HepG2 (cell line): ENCODE measurements around the gene PNLDC1. TPM values are rescaled to one million over a fixed set of nuclear protein-coding genes. Genes with fewer than 3 reads are reported as not detected.

Source experiments
- AKAP8 ChIP-seq: sonication (generic); formaldehyde crosslinking; IDR thresholded peaks from 2 replicates; pipeline ENCODE4 v1.5.1; 2020; ENCODE audit warnings: mild to moderate bottlenecking, missing genetic modification reagents
- CBX5 ChIP-seq: sonication (generic); formaldehyde crosslinking; IDR thresholded peaks from 2 replicates; pipeline ENCODE4 v1.4.0; 2020; ENCODE audit warnings: missing genetic modification reagents, borderline replicate concordance
- DMAP1 ChIP-seq: IDR thresholded peaks from 2 replicates; pipeline ENCODE4 v1.6.1; 2016
- ETS1 ChIP-seq: sonication (generic); formaldehyde crosslinking; IDR thresholded peaks from 2 replicates; pipeline ENCODE4 v1.4.0; 2020; ENCODE audit warnings: missing genetic modification reagents
- HMG20B ChIP-seq: conservative IDR thresholded peaks from 2 replicates; pipeline ENCODE4 v1.6.1; 2016; ENCODE audit warnings: missing genetic modification reagents, missing compliant biosample characterization
- ISX ChIP-seq: sonication (generic); formaldehyde crosslinking; conservative IDR thresholded peaks from 2 replicates; pipeline ENCODE4 v1.5.0; 2020; ENCODE audit warnings: missing genetic modification reagents
- KDM1A ChIP-seq: IDR thresholded peaks from 2 replicates; pipeline ENCODE4 v1.6.1; 2016; ENCODE audit warnings: missing compliant biosample characterization
- MAX ChIP-seq: IDR thresholded peaks from 2 replicates; pipeline ENCODE4 v1.6.1; 2012; ENCODE audit warnings: inconsistent platforms
- MTF2 ChIP-seq: sonication (generic); formaldehyde crosslinking; IDR thresholded peaks from 2 replicates; pipeline ENCODE4 v1.5.0; 2020; ENCODE audit warnings: missing genetic modification reagents, borderline replicate concordance
- NCOA1 ChIP-seq: sonication (generic); formaldehyde crosslinking; IDR thresholded peaks from 2 replicates; pipeline ENCODE4 v1.9.0; 2021; ENCODE audit warnings: missing genetic modification reagents
- NCOR1 ChIP-seq: fragments of 200-600 bp; sonication (generic); IDR thresholded peaks from 2 replicates; pipeline ENCODE4 v1.7.0; 2017; ENCODE audit warnings: antibody characterized with exemption, low read length, borderline replicate concordance
- NFE2L1 ChIP-seq: sonication (generic); formaldehyde crosslinking; IDR thresholded peaks from 2 replicates; pipeline ENCODE4 v1.4.0; 2020; ENCODE audit warnings: missing genetic modification reagents, mild to moderate bottlenecking, borderline replicate concordance
- NR2F6 ChIP-seq, 2 experiments: IDR thresholded peaks; 2 replicates each; pipeline ENCODE4 v1.6.1; 2016; ENCODE audit warnings: antibody characterized with exemption in 1 of 2, mild to moderate bottlenecking in 1 of 2
- POLR2A ChIP-seq, 2 experiments: IDR thresholded peaks; 2 replicates each; pipeline ENCODE4 v1.6.1; 2011; ENCODE audit warnings: low read depth in 2 of 2, low read length in 2 of 2, mild to moderate bottlenecking in 1 of 2, moderate library complexity in 1 of 2; ENCODE audit not compliant: insufficient read depth in 1 of 2
- RBM22 ChIP-seq: fragments of 200-400 bp; formaldehyde crosslinking; optimal IDR thresholded peaks from 2 replicates; pipeline ENCODE3; 2017; ENCODE audit warnings: mild to moderate bottlenecking, low read length, moderate library complexity
- TEF ChIP-seq: sonication (generic); formaldehyde crosslinking; IDR thresholded peaks from 2 replicates; pipeline ENCODE4 v1.5.0; 2020; ENCODE audit warnings: missing genetic modification reagents
- TFE3 ChIP-seq: IDR thresholded peaks from 2 replicates; pipeline ENCODE4 v1.6.1; 2016
- TRAFD1 ChIP-seq: sonication (generic); formaldehyde crosslinking; IDR thresholded peaks from 2 replicates; pipeline ENCODE4 v1.5.1; 2020; ENCODE audit warnings: missing genetic modification reagents, mild to moderate bottlenecking, borderline replicate concordance
- ZC3H13 ChIP-seq: sonication (generic); formaldehyde crosslinking; IDR thresholded peaks from 2 replicates; pipeline ENCODE4 v1.8.1; 2023; ENCODE audit warnings: mild to moderate bottlenecking, missing genetic modification reagents, moderate library complexity
- ZMAT5 ChIP-seq: sonication (generic); formaldehyde crosslinking; IDR thresholded peaks from 2 replicates; pipeline ENCODE4 v1.5.0; 2020; ENCODE audit warnings: mild to moderate bottlenecking, low read depth, missing genetic modification reagents, borderline replicate concordance
- ZNF354B ChIP-seq: sonication (generic); formaldehyde crosslinking; IDR thresholded peaks from 2 replicates; pipeline ENCODE4 v1.8.0; 2022; ENCODE audit warnings: mild to moderate bottlenecking, missing genetic modification reagents
- ZNF383 ChIP-seq: sonication (generic); formaldehyde crosslinking; IDR thresholded peaks from 2 replicates; pipeline ENCODE4 v1.4.0; 2020; ENCODE audit warnings: missing genetic modification reagents, mild to moderate bottlenecking, borderline replicate concordance
- ZNF563 ChIP-seq: sonication (generic); formaldehyde crosslinking; IDR thresholded peaks from 2 replicates; pipeline ENCODE4 v1.8.0; 2022; ENCODE audit warnings: mild to moderate bottlenecking, moderate library complexity, missing genetic modification reagents
- ZNF567 ChIP-seq: sonication (generic); formaldehyde crosslinking; IDR thresholded peaks from 2 replicates; pipeline ENCODE4 v1.8.1; 2023; ENCODE audit warnings: mild to moderate bottlenecking, missing genetic modification reagents, borderline replicate concordance
- ZNF776 ChIP-seq: sonication (generic); formaldehyde crosslinking; IDR thresholded peaks from 2 replicates; pipeline ENCODE4 v1.4.0; 2020; ENCODE audit warnings: mild to moderate bottlenecking, missing genetic modification reagents
- ZNF780A ChIP-seq: sonication (generic); formaldehyde crosslinking; IDR thresholded peaks from 2 replicates; pipeline ENCODE4 v1.8.0; 2022; ENCODE audit warnings: mild to moderate bottlenecking, missing genetic modification reagents, moderate library complexity
- polyA plus RNA-seq, 8 experiments: library from polyadenylated mRNA; depleted of rRNA in 3 of 8; stranded (reverse) in 7 of 8; unstranded in 1 of 8; fragments of >200 nt; fragmentation: Illumina TruSeq in 4 of 8; extraction: Trizol in 4 of 8; gene quantifications; 2 replicates each; pipeline versions ENCODE4 v1.2.1 to v1.2.3, GENCODE V29; 2011 to 2016; ENCODE audit warnings: low read depth in 4 of 8, missing spikeins in 1 of 8, mixed read lengths in 1 of 8; ENCODE audit not compliant: insufficient read depth in 1 of 8
- total RNA-seq, 5 experiments: library from RNA; depleted of rRNA; stranded (reverse); fragments of >200 nt; fragmentation: Illumina TruSeq; extraction: Trizol; gene quantifications; 2 replicates each; pipeline ENCODE4 v1.2.3, GENCODE V29; 2016; ENCODE audit warnings: low read depth in 1 of 5

PNLDC1 gene
- total and polyA plus RNA-seq, 2 of the 13 experiments (the other 11 are each of a cell fraction or from before 2014, with no cell fraction given): not detected

- TF ChIP-seq CBX5: no peak
- TF ChIP-seq NCOR1: no peak
- no peak for TF ChIP-seq ZNF776 (CRISPR knock-in tag)
- no peak for TF ChIP-seq HMG20B (CRISPR knock-in tag)
- no peak for TF ChIP-seq TEF (CRISPR knock-in tag)
- no peak for TF ChIP-seq ZNF563
- TF ChIP-seq AKAP8 (CRISPR knock-in tag): no peak
- TF ChIP-seq MAX: no peak
- no peak for TF ChIP-seq TRAFD1 (CRISPR knock-in tag)
- TF ChIP-seq ZNF780A: no peak
- no peak for TF ChIP-seq ZNF567
- no peak for TF ChIP-seq TFE3
- no peak for TF ChIP-seq NCOA1 (CRISPR knock-in tag)
- no peak for TF ChIP-seq MTF2 (CRISPR knock-in tag)
- no peak for TF ChIP-seq KDM1A (CRISPR knock-in tag)
- 0 out of 2 replicates have a peak, but pooled peaks have one; percentile 52 for TF ChIP-seq ZNF383 (CRISPR knock-in tag)
- TF ChIP-seq ZNF354B (CRISPR knock-in tag): no peak
- no peak for TF ChIP-seq NR2F6 (IDR thresholded peaks at IDR 0.05)
- no peak for TF ChIP-seq NR2F6 (CRISPR knock-in tag; IDR thresholded peaks at IDR 0.05)
- TF ChIP-seq POLR2A (IDR thresholded peaks at IDR 0.05; ENCODE audit: insufficient read depth in 1 of 2, low read depth in 2 of 2, low read length in 2 of 2): peak in 1 of 2 experiments; percentile 18; a peak in 1 of 4 replicates
- no peak for TF ChIP-seq ETS1 (CRISPR knock-in tag)
- no peak for TF ChIP-seq ISX (CRISPR knock-in tag)
- no peak for TF ChIP-seq DMAP1
- TF ChIP-seq ZC3H13 (CRISPR knock-in tag): 0 out of 2 replicates have a peak, but pooled peaks have one; percentile 83
- peak; percentile 56 for TF ChIP-seq RBM22
- no peak for TF ChIP-seq ZMAT5 (CRISPR knock-in tag)
- no peak for TF ChIP-seq NFE2L1
Observed at GRCh38 chr6:159760602-159761057, 39.4 kb upstream of the PNLDC1 start (continued).
